ENCODE data around the gene TRPC5OS. TPM values are rescaled to one million over a fixed set of nuclear protein-coding genes. Genes with fewer than 3 reads are reported as not detected.

TRPC5OS gene
- total and polyA plus RNA-seq, 2 of the 4 experiments (the other 2 are of a cell fraction) = not detected

- no TSS peak for BruUV-seq (replicated peaks)
- no peak overlapping the region for H2BK120ac ChIP-seq (ENCODE audit: low read depth, low read length)
- WGBS, 2 experiments (ENCODE audit: extremely low coverage in 2 of 2, insufficient read length in 1 of 2) = no CpG with 5 or more reads among the region's 4 CpGs
These were observed 28.4 kb upstream of the TRPC5OS start for GRCh38 chrX:111847491-111848133.

More at GRCh38 chrX:111847491-111848133, 28.4 kb upstream of the TRPC5OS start:
- Histone ChIP-seq H2AK9ac (replicated peaks; ENCODE audit: low read depth, low read length, poor library complexity) (no peak overlapping the region), H2BK15ac (ENCODE audit: low read depth, low read length) (no peak overlapping the region), H2AK5ac (ENCODE audit: low read depth, low read length) (no peak overlapping the region), H4K20me1 (ENCODE audit: insufficient read depth, low read length) (no peaks in the 10 kb centered on the region), H3K4ac (ENCODE audit: low read depth, low read length) (no peak overlapping the region), H2BK5ac (ENCODE audit: low read depth, low read length, poor library complexity, severe bottlenecking) (no peak overlapping the region), H3K9me1 (ENCODE audit: insufficient read depth, low read length) (no peaks in the 10 kb centered on the region), H3K9ac (ENCODE audit: low read depth, low read length) (no peak overlapping the region), H3K4me3 (ENCODE audit: insufficient read depth, low read depth, low read length) (no peak overlapping the region), H3K79me1 (ENCODE audit: low read depth in 1 of 2, low read length in 2 of 2) (no peaks in the 10 kb centered on the region), H3K27ac (ENCODE audit: insufficient read depth, low read length) (no peak overlapping the region), H4K5ac (ENCODE audit: low read depth, low read length) (no peak overlapping the region), H3K23ac (ENCODE audit: low read depth, low read length) (no peak overlapping the region), H3K14ac (replicated peaks; ENCODE audit: low read depth, low read length) (no peak overlapping the region), H3K4me2 (ENCODE audit: low read depth, low read length) (no peak overlapping the region), H3K56ac (ENCODE audit: extremely low read depth, insufficient read depth, low read length) (no peak overlapping the region), H3K9me3 (ENCODE audit: control insufficient read depth, insufficient read depth, low read length) (no peaks in the 10 kb centered on the region), H3K36me3 (ENCODE audit: control insufficient read depth, insufficient read depth, low read length) (no peaks in the 10 kb centered on the region), H4K91ac (ENCODE audit: insufficient read depth, low read depth, low read length) (no peak overlapping the region), H3K27me3 (ENCODE audit: control insufficient read depth, insufficient read depth, low read length) (peaks cover 3% of the 10 kb centered on the region), H4K8ac (ENCODE audit: low read depth in 2 of 2, low read length in 2 of 2) (no peak overlapping the region), H3K4me1 (ENCODE audit: control insufficient read depth, insufficient read depth, low read length) (no peaks in the 10 kb centered on the region), H3K18ac (ENCODE audit: low read depth, low read length) (no peak overlapping the region), H2AFZ (replicated peaks; ENCODE audit: low read length, poor library complexity) (no peak overlapping the region), H2BK20ac (ENCODE audit: low read depth, low read length) (no peak overlapping the region)
- intact Hi-C loops (cut with micrococcal nuclease) = no loop called here
- ATAC-seq (ENCODE audit: low read depth) = no peak
- dilution Hi-C loops (cut with HindIII; ENCODE audit: low sequenced_read_pairs, unreplicated experiment) = no loop called here
- ChIA-PET POLR2A (ENCODE audit: unreplicated experiment) (no interaction called here), CTCF (no interaction called here)
- no peak for TF ChIP-seq FOS (IDR thresholded peaks at IDR 0.05; ENCODE audit: low read depth, low read length)
- no peak for TF ChIP-seq NFE2L2 (IDR thresholded peaks at IDR 0.05; ENCODE audit: low read depth, low read length)
- TF ChIP-seq, protein P1, sequence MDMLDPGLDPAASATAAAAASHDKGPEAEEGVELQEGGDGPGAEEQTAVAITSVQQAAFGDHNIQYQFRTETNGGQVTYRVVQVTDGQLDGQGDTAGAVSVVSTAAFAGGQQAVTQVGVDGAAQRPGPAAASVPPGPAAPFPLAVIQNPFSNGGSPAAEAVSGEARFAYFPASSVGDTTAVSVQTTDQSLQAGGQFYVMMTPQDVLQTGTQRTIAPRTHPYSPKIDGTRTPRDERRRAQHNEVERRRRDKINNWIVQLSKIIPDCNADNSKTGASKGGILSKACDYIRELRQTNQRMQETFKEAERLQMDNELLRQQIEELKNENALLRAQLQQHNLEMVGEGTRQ (IDR thresholded peaks at IDR 0.05; ENCODE audit: low read depth, low read length) = no peak
- in situ Hi-C loops (cut with MboI; ENCODE audit: low sequenced_read_pairs) = no loop called here
- DNase-seq = no peak
